NCI-H1436 (cell line): ENCODE measurements around the gene GGTA1.
"Not testable (repeated sequence)": the region's sequence is repeated elsewhere in the genome, so short reads cannot be mapped to it uniquely, and the experiment has no call there.

Source experiments
- DNase-seq: peaks from one replicate; lab custom pipeline; 2025; lab: John Stamatoyannopoulos, UW

GGTA1 gene

DNA sequence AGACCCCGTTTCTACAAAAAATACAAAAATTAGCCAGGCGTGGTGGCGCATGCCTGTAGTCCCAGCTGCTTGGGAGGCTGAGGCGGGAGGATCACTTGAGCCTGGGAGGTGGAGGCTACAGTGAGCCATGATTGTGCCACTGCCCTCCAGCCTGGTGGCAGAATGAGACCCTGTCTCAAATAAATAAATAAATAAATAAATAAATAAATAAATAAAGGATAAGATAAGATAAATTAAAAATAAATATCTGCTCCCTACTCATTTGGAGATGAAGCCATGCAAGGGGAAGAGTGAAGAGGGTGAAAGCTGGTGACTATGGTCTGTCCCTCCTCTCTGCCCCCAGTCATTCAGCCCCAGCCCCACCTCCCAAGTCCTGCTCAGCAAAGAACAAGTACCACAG, 41.2 kb downstream of the GGTA1 start:
- not testable (repeated sequence) for DNase-seq

DNA sequence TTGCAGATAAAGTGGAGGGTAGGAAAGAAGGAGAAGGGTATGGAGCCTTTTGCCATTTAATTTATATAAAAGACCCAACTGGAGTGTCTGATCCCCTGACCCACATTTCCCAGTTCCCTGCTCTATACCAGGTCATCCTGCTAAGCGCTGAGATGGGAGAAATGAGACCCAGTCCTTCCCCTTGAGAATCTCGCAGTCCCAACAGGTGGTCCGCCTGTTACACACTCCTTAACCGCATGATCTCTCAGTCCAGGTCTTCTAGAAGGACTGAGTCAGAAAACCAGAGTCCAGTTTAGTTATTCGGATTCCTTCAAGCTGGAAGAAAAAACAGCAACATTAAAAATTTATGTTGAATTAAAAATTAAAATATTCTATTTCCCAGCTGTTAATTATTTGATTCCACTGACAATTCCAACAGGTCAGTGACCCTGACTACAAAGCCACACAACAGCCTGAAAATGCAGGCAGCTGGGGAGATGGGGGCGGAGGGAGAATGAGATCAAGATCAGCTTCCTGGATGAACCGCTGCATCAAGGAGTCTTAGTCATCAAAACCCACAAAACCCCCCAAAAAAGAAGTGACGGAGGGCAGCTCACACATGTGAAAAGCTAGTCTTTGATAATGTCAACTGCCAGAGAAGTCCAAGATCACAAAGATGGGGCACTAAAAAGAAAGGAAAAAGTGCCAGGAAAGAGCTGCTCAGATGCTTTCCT, 44.0 kb downstream of the GGTA1 start:
- no peak for DNase-seq

DNA sequence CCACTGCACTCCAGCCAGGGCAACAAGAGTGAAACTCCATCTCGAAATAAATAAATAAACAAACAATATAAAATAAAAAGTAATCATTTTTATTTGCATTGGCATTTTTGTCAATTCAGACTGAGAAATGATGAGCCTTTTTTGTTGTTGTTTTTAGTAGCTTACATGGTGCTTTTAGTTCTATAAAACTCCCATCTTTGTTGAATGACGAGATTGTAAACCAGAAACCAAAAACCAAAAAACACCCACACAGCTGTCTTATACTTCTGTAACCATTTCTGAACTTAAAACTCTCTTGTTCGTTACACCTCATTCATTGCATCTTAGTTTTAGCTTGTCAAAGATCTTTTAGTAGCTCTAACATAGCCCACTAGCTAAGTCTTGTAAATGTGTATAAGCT, 44.7 kb downstream of the GGTA1 start:
- no peak for DNase-seq

DNA sequence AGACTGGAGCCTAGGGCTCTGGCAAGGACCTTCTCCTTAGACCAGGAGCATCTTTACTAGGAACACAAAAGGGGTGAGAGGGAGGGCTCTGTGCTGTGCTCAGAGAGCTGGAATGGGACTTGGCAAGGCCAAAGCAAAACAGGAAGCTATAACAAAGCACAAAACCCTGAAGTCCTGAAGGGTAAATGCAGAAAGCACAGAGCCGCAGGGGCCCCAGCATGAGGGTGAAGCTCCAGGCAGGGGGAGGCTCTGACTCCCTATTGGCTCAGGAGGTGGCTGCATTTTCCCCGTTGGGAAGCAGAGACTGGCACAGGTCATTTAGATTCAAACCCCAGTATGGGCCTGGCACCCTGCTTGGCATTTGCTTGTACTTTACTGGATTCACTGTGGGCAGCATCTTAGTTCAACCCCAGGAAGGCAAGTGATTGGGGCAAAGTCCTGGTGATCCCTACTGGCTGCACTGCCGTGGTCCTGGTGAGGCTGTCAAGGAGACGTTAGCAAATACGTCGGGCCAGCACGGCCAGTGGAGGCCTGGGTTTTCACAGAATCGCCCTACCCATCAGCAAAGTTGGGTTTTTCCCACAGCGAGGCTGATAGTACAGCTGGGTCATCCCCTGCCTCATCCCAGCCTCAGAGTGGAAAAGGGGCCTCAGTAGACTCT, 46.3 kb downstream of the GGTA1 start:
- no peak for DNase-seq

DNA sequence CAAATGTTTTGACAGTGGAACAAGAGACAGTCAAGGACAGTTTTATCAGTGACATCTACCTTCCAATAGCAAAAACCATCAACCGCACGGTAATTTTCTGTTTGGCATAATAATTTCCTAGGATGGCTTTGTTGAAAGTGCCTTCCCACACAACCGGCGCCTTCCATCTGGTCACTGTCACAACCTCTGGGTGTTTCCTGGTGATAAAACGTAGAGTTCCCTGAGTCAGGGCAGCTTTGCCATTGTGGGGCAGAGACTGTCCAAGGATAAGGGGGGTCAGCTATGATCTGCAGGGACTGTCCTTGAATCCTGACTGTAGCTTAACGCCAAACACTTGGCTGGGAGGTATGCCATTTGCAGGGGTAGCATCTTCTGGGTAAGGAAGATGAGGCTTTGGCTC, 47.6 kb downstream of the GGTA1 start:
- no peak for DNase-seq

DNA sequence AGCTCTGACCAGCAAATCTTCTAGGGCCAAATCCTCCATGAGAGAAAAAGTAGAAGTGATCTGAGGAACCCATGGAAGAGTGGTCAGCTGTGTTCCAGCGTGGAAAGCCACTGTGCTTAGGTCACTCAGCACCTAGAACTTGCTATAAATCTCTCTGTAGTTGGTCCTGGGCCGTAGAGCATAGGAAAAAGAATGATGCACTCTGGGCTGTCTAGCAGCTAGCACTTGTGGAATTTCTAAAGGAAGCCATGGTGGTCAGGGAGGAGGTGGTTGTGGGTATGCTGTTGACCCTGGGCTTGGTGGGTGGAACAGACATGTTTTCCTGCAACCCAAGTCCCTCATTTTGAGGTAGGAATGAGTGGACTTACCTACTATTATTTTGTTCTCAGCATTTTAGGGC, 48.1 kb downstream of the GGTA1 start:
- no peak for DNase-seq

DNA sequence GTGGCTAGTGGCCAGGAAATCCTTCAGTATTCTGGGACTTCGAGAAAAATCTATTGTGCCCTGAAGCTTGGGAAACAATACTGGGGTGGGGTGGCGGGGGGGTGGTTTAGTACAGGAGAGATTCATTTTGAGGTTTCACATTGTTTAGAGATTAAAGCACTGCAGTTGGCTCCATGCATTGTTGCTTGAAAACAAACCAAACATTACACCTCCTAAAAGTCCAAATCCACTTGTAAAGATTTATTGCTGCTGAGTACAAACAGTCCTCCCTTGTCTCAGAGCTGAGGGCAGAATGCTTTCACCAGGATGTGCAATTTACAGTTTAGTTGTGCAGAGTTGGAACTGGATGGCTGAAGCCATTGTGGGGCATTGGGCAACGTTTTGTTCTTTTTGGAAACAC, 49.4 kb downstream of the GGTA1 start:
- no peak for DNase-seq

DNA sequence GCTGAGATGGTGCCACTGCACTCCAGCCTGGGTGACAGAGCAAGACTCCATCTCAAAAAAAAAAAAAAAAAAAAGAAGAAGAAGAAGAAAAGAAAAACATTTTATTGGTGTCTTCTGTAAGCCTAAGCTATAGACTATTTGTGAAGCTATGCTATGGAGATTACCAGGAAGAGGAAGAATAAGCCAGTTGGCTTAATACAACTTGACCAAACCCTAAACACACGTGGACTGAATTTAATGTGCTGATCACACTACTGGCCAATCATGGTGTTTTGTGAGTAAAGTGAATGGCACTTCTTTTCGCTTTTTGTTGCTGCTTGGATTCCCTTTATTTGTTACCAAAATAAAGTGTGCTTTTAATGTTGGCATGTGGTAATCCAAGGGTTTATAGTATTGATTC, 49.9 kb downstream of the GGTA1 start:
- DNase-seq: no peak

DNA sequence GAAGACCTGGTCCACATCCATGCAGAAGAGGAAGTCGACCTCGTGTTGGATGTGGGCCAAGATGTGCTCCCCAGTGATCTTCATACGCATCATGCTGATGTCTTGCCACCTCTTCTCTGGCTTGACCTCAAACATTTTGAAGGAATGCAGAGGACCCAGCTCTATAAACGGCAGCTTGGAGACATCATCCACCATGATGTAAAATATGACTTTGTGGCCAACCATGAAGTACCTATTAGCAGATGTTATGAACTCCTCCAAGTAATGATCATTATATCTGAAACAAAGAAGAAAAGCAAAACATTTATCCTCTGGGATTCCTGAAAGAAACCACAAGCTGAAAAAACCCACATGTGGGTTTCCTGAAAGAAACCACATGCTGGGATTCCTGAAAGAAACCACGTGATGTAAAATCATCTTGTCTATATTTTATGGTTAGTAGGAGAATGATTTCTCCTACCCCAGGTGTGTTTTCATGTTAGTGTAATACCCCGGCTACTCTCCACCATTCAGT, 52.3 kb downstream of the GGTA1 start:
- no peak for DNase-seq

DNA sequence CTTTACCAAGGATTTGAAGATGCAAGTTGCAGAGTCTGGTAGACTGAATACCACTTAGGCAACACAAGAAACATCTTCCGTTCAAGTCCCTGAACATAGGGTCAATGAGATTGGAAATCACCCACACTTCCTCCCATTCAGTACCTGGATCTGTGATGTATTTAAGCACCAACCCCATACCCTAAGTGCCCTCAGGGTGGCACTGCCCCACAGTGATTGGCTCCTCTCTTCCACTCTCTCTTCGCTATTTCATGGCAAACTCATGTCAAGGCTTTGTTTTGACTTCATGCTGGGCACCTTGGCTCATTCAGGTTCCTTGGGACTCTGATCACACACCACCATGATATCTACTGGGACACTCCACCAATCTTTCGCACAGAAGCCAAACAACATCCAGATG, 53.7 kb downstream of the GGTA1 start:
- no peak for DNase-seq

DNA sequence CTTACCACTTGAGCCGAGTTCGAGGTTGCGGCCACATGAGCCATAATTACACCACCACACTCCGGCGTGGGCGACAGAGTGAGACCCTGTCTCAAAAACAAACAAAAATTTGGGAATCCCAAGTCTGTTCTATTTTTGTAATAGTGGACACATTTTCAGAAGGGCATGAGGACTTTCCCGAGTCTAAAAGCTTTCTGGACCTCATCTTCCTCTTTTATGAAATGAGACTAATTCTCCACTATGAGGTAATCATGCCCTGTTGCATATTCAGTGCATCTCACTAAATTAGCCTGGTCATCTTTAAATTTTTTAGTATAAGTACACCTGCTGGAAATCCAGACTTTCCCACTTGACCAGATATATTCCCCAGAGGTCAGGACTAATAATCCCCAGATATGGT, 55.7 kb downstream of the GGTA1 start:
- DNase-seq: no peak

DNA sequence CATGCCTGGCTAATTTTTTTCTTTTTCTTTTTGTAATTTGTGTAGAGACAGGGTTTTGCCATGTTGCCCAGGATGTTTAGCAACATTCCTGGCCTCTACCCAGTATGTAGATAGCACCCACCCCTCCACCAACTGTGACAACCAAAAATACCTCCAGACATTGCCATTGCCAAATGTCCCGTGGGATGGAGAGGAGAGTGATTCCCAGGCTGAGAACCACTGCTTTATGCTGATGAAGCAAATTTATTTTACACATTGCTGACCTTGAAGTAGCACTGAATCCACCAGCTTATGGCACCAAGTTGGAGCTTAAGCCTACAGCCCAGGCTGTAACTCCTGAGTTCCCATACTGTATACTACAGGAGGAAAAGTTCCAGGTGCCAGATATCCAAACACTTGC, 58.5 kb downstream of the GGTA1 start:
- DNase-seq: no peak

DNA sequence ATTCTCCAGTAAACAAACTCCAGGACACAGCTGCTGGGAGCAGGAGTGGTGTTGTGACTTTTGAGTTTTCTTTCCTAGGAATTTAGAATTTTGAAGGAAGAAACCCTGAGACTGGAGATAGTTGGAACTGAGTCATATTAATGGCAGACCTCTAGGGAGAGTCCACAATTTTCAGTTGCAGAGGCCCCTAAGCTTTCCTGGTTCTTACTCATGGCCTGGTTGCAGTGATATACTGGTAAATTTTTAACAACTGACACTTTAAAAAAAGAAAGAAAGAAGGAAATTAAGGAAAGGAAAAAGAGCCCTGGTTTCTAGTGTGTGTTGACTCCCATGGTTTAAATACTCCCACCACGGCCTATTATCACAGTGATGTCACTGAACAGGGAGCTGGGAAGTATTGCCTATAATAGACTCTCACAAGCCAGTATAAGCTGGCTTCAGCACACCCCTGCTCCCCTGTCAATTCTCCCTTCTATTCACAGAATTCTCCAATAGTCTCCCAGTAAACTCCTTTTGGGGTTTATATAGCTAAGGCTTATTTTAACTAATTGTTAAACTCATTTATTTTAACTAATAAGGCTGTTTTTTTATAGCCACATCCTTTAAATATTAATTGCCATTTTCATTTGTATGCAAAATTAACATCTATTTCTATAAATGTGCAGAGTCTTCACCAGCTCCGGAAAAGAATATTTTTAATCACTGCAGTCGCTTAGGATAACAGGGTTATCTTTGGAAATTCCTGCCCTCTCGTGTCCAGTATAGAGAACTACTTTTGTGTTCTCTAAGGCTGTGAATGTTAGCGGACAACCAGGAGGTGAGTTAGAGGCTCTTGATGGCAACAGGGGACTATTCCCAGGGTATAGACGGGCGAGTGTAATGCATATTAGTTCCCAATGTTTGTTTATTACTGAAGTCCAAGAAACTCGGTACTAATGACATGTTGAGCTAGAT, 59.7 kb downstream of the GGTA1 start:
- no peak for DNase-seq

DNA sequence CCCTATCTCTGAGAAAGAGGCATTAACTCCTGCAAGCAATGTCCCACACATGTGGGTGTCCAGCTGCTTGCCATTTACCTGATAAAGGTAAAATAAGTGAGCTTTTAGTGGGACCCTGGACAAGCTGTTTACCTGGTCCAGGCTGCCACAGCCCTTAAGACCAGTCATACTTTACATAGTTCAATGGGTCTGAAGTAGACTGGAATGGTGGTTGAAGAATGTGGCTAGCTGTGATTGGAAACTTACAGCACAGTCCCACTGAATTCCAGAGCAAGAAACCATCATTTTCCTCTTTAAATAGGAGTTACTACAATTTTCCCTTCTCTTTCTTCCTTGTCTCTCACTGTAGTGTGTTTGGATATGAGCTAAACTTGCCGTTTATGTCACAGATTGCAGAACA, 60.6 kb downstream of the GGTA1 start:
- DNase-seq: no peak

DNA sequence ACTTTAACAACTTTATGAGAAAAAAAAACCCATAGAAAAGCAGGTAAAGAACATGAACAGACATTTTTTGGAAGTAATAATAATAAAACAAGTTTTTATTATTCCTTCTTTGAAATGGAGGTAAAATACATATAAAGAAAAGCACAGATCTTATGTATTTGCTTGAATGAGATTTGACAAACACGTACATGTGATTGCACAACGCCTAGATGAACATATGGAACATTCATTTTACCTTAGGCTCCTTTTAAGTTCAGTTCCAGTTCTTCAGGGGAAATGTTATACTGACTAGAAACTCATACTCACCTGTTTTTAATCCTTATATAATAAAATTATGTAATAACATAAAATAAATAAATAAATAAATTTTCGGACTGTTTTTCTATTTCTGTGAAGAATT, 61.8 kb downstream of the GGTA1 start:
- DNase-seq: no peak

DNA sequence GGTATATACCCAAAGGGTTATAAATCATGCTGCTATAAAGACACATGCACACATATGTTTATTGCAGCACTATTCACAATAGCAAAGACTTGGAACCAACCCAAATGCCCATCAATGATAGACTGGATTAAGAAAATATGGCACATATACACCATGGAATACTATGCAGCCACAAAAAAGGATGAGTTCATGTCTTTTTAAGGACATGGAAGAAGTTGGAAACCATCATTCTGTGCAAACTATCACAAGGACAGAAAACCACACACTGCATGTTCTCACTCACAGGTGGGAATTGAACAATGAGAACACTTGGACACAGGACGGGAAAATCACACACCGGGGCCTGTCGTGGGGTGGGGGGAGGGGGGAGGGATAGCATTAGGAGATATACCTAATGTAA, 62.6 kb downstream of the GGTA1 start:
- not testable (repeated sequence) for DNase-seq

DNA sequence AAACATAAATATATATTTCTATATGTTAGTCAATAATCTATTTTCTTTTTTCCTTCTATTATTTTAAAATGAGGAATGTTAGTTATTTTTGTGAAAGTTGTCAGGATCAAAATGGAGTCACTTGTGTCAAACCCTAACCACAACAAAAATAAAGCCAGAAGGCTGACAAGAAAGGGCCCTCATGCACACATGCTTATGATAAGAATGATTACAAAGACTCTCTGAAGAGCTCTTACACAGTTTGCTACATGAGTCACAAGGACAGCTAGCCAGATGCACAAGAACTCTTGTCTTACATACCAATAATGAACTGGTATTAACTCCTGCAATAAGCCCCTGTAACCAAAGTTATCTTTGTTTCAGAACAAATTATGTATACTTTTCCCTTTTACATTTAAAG, 64.7 kb downstream of the GGTA1 start:
- DNase-seq: no peak

DNA sequence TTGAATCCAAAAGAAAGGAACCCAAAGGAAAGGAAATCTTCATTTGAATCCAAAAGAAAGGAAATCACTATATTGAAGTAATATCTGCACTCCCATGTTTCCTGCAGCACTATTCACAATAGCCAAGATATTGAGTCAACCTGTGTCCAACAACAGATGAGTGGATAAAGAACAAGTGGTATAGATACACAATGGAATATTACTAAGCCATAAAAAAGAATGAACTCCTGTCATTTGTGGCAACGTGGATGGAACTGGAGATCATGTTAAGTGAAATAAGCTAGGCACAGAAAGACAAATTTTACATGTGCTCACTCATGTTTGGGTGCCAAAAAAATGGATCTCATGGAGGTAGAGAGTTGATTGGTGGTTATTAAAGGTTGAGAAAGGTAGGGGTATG, 71.7 kb downstream of the GGTA1 start:
- no peak for DNase-seq

DNA sequence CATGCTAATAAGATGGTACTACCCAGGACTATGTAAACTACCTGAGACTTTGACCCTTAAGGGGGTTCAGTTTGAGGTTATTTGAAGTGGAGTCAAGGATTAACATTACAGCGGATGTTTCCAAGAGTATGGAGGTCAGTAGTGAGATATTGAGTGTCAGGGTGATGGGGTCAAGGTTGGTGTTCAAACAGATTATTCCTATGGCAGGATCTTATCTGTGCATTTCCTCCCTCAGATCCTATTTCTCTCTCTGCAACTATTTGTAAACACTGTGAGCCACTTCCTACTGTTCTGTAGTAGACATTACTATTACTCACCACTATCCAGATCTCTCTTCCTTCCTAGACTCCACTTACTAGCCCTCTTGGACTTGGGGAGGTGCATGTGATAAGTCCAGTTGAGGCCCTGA, 75.6 kb downstream of the GGTA1 start:
- no peak for DNase-seq

DNA sequence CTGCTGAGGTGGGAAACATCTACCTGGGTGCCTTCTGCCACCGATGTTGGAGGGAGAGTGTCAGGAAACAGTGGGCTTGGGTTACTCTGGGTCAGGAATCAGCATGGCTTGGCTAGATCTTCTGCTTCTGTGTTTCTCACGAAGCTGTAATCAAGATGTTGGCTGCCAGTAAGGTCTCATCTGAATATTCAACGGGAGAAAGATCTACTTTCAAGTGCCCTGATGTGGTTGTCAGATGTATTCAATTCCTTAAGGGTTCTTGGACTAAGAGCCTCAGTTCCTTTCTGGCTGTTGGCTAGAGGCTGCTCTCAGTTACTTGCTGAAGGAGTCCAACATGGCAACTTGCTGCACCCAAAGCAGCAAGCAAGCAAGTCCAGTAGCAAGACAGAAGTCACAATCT, 87.7 kb downstream of the GGTA1 start:
- no peak for DNase-seq

DNA sequence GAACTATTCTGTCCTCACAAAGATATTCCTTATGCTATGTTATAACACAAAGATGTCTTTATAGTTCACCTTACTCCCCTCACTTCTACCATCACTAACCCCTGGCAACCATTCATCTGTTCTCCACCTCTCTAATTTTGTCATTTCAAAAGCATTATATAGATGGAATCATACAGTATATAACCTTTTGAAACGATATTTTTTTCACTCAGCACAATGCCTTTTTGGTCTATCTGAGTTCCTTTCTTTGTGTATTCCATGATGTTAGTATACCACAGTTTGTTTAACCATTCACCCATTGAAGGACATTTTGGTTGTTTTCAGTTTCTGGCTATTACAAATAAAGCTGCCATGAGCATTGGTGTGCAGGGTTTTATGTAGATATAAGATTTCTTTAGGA, 93.7 kb downstream of the GGTA1 start:
- no peak for DNase-seq
